SJSA1 (cell line): ENCODE data around the gene SYNPO2. TPM values are rescaled to one million over a fixed set of nuclear protein-coding genes. Genes with fewer than 3 reads are reported as not detected.

ENCODE experiments used
- DNase-seq, 2 experiments: peaks; one replicate each; pipeline ENCODE4 v3.0.0-alpha.2; 2015 to 2020; ENCODE audit warnings: low spot score in 2 of 2, low read depth in 1 of 2
- H3K27ac ChIP-seq: fragments of 250-450 bp; sonication (Bioruptor Pico); 2 replicates; pipeline ENCODE4 v1.5.1; 2020; ENCODE audit warnings: mild to moderate bottlenecking, moderate library complexity
- H3K27me3 ChIP-seq: fragments of 250-450 bp; sonication (Bioruptor Pico); replicated peaks from 2 replicates; pipeline ENCODE4 v1.5.1; 2020; ENCODE audit warnings: mild to moderate bottlenecking, moderate library complexity
- H3K36me3 ChIP-seq: fragments of 250-450 bp; sonication (Bioruptor Pico); 2 replicates; pipeline ENCODE4 v1.5.1; 2020; ENCODE audit warnings: mild to moderate bottlenecking
- H3K4me1 ChIP-seq: fragments of 250-450 bp; sonication (Bioruptor Pico); replicated peaks from 2 replicates; pipeline ENCODE4 v1.6.1; 2021; ENCODE audit warnings: mild to moderate bottlenecking
- H3K4me3 ChIP-seq: fragments of 250-450 bp; sonication (Bioruptor Pico); 2 replicates; pipeline ENCODE4 v1.5.1; 2020; ENCODE audit warnings: mild to moderate bottlenecking
- H3K9me3 ChIP-seq: fragments of 250-450 bp; sonication (Bioruptor Pico); replicated peaks from 2 replicates; pipeline ENCODE4 v1.5.1; 2020; ENCODE audit warnings: mild to moderate bottlenecking
- total RNA-seq: library from RNA; depleted of rRNA; stranded (reverse); fragments of >200 nt; shearing (Covaris generic); gene quantifications from 2 replicates; pipeline ENCODE4 v1.2.3, GENCODE V29; 2014

SYNPO2 gene
- total RNA-seq, 1 experiment from 2014 or later, result 4.7 TPM

- no peaks in the 10 kb centered on the region for H3K27me3 ChIP-seq
- no peak overlapping the region for H3K4me3 ChIP-seq
- peaks cover 6% of the 10 kb centered on the region for H3K4me1 ChIP-seq
- DNase-seq, result no peak
- H3K9me3 ChIP-seq, result no peaks in the 10 kb centered on the region
- H3K36me3 ChIP-seq, result no peaks in the 10 kb centered on the region
- no peak overlapping the region for H3K27ac ChIP-seq
Observed at GRCh38 chr4:118904418-118904817, 15.8 kb downstream of the SYNPO2 start.

DNA sequence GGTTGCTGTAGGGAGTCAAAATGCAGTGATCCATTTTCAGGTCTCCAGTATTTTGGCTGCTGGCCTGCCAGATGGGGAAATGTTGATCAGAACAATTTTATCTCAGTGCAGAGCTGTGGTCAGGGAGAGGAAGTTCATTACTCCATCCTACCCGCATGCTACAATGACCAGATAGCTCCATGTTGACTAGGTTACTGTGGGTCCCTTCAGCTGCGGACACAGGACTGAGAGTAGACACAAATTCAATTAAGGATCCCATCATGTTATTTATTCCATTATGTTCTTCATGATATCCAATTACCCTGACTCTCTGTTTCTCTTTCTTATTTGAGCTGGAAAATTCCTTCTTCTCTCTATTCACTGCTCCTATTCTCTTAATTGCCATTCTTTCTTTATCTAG, 16.3 kb downstream of the SYNPO2 start:
- H3K9me3 ChIP-seq, result no peaks in the 10 kb centered on the region
- no peaks in the 10 kb centered on the region for H3K27me3 ChIP-seq
- peaks cover 6% of the 10 kb centered on the region for H3K4me1 ChIP-seq
- no peak for DNase-seq
- H3K4me3 ChIP-seq, result no peak overlapping the region
- no peaks in the 10 kb centered on the region for H3K36me3 ChIP-seq
- no peak overlapping the region for H3K27ac ChIP-seq

DNA sequence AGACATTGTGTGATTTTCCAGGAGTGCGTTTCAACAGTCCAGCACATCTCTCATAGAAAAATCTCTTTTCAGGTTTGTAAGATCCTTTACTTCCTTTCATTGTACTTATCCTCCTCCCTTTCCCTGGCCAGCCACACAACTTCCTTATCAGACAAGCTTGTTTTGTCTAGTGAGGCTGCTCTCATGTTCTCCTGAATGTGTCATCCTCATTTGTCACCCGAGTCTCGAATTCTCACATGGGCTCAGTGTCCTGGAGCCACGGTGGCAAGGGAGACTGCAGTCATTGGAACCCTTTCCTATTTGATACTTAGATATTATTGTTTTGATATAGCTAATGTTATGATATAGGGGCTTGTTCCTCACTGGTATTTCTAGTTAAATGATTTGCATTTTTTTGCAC, 16.9 kb downstream of the SYNPO2 start:
- Histone ChIP-seq H3K4me1 (peaks cover 6% of the 10 kb centered on the region), H3K4me3 (no peak overlapping the region), H3K27me3 (no peaks in the 10 kb centered on the region), H3K27ac (no peak overlapping the region), H3K36me3 (no peaks in the 10 kb centered on the region), H3K9me3 (no peaks in the 10 kb centered on the region)
- no peak for DNase-seq

- no peak overlapping the region for H3K4me3 ChIP-seq
- H3K36me3 ChIP-seq, result no peaks in the 10 kb centered on the region
- H3K27ac ChIP-seq, result no peak overlapping the region
- DNase-seq, result no peak
- peaks cover 19% of the 10 kb centered on the region for H3K4me1 ChIP-seq
- no peaks in the 10 kb centered on the region for H3K9me3 ChIP-seq
- no peaks in the 10 kb centered on the region for H3K27me3 ChIP-seq
Observed at GRCh38 chr4:118909173-118909956, 20.7 kb downstream of the SYNPO2 start.

GRCh38 chr4:118910221-118910620, 21.6 kb downstream of the SYNPO2 start:
- no peaks in the 10 kb centered on the region for H3K36me3 ChIP-seq
- no peak for DNase-seq
- no peaks in the 10 kb centered on the region for H3K27me3 ChIP-seq
- H3K4me3 ChIP-seq, result no peak overlapping the region
- no peak overlapping the region for H3K27ac ChIP-seq
- no peaks in the 10 kb centered on the region for H3K9me3 ChIP-seq
- peaks cover 14% of the 10 kb centered on the region for H3K4me1 ChIP-seq

GRCh38 chr4:118911238-118911703, 22.6 kb downstream of the SYNPO2 start:
- H3K27ac ChIP-seq, result no peak overlapping the region
- H3K36me3 ChIP-seq, result no peaks in the 10 kb centered on the region

GRCh38 chr4:118915468-118915867, 26.8 kb downstream of the SYNPO2 start:
- no peak overlapping the region for H3K27ac ChIP-seq
- no peaks in the 10 kb centered on the region for H3K9me3 ChIP-seq
- no peaks in the 10 kb centered on the region for H3K27me3 ChIP-seq
- DNase-seq, result no peak
- no peaks in the 10 kb centered on the region for H3K36me3 ChIP-seq
- no peak overlapping the region for H3K4me3 ChIP-seq
- peaks cover 42% of the 10 kb centered on the region for H3K4me1 ChIP-seq

More at GRCh38 chr4:118911238-118911703, 22.6 kb downstream of the SYNPO2 start:
- peak in 1 of 2 experiments; percentile 37 for DNase-seq
- Histone ChIP-seq H3K27me3 (no peaks in the 10 kb centered on the region), H3K4me3 (no peak overlapping the region), H3K9me3 (no peaks in the 10 kb centered on the region), H3K4me1 (peaks cover 13% of the 10 kb centered on the region)

DNA sequence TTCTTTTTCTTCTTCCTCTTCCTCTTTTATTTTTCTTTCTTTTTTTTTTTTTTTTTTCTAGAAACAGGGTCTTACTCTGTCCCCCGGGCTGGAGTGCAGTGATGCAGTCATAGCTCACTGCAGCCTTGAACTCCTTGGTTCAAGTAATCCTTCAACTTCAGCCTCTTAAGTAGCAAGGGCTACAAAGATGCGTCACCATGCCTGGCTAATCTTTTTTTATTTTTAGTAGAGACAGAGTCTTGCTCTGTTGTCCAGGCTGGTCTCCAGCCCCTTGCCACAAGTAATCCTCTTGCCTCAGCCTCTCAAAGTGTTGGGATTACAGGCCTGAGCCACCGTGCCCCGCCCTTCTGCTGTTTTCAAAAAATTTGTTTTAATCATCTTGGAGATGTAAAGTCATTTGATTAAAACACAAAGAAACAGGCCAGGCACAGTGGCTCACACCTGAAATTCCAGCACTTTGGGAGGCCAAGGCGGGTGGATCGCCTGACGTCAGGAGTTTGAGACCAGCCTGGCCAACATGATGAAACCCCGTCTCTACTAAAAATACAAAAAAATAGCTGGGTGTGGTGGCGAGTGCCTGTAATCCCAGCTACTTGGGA, 28.1 kb downstream of the SYNPO2 start:
- Histone ChIP-seq H3K36me3 (no peaks in the 10 kb centered on the region), H3K4me1 (peaks cover 33% of the 10 kb centered on the region), H3K27ac (no peak overlapping the region; the same call in 1 of the 2 replicates), H3K27me3 (no peaks in the 10 kb centered on the region), H3K9me3 (no peaks in the 10 kb centered on the region), H3K4me3 (no peak overlapping the region)
- DNase-seq, result no peak

DNA sequence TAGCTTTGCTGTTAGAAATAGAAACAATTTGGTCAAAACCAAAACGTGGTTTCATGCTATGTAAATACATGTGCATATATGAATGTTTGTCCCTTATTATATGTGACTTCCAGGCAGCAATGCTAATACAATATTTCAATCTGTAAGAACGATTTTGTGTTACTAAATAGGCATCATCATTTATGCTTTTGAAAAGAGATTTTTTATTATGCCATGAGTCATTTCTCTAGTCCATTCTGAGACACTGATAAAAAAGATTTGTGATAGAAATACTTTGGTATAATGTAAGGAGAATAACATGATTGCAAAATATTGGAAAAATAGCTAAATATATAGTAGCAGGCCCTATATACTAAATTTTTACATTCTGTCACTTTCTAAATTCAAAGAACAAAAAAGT, 28.9 kb downstream of the SYNPO2 start:
- no peak overlapping the region for H3K4me3 ChIP-seq
- no peaks in the 10 kb centered on the region for H3K27me3 ChIP-seq
- H3K27ac ChIP-seq, result peak overlapping the region; percentile 50
- H3K36me3 ChIP-seq, result no peaks in the 10 kb centered on the region
- H3K9me3 ChIP-seq, result no peaks in the 10 kb centered on the region
- DNase-seq, result no peak
- H3K4me1 ChIP-seq, result peaks cover 30% of the 10 kb centered on the region

GRCh38 chr4:118918388-118918787, 29.7 kb downstream of the SYNPO2 start:
- H3K9me3 ChIP-seq, result no peaks in the 10 kb centered on the region
- H3K4me1 ChIP-seq, result peaks cover 30% of the 10 kb centered on the region
- no peaks in the 10 kb centered on the region for H3K27me3 ChIP-seq
- H3K4me3 ChIP-seq, result no peak overlapping the region
- no peaks in the 10 kb centered on the region for H3K36me3 ChIP-seq
- DNase-seq, result peak in 1 of 2 experiments; percentile 65
- peak overlapping the region; percentile 50 for H3K27ac ChIP-seq

- H3K36me3 ChIP-seq, result no peaks in the 10 kb centered on the region
- no peak for DNase-seq
- H3K9me3 ChIP-seq, result no peaks in the 10 kb centered on the region
- H3K4me1 ChIP-seq, result peaks cover 30% of the 10 kb centered on the region
- H3K27ac ChIP-seq, result no peak overlapping the region
- H3K27me3 ChIP-seq, result no peaks in the 10 kb centered on the region
- H3K4me3 ChIP-seq, result no peak overlapping the region
Observed at GRCh38 chr4:118920247-118920646, 31.6 kb downstream of the SYNPO2 start.

GRCh38 chr4:118921786-118922185, 33.1 kb downstream of the SYNPO2 start:
- Histone ChIP-seq H3K9me3 (no peaks in the 10 kb centered on the region), H3K27me3 (no peaks in the 10 kb centered on the region), H3K36me3 (no peaks in the 10 kb centered on the region), H3K4me1 (peaks cover 29% of the 10 kb centered on the region), H3K27ac (no peak overlapping the region), H3K4me3 (no peak overlapping the region)
- DNase-seq, result no peak

DNA sequence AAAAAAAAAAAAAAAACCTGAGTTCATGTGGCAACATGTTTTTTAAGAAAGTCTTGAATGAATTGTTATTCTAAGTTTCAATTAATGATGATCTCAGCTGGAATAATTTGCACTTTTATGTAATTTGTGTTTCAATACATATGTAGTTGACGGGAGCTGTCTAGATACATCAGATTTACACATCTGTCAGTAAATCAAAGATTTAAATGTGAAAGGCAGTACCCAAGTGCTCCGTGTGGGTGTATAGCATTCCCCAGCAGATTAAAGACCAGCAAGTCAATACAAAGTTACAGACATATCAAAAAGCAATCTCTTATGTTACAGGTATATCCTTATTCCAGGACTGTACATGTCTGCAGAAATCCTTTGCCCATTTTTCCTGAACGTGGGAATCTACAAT, 35.2 kb downstream of the SYNPO2 start:
- Histone ChIP-seq H3K27ac (no peak overlapping the region), H3K4me3 (no peak overlapping the region), H3K36me3 (no peaks in the 10 kb centered on the region), H3K27me3 (no peaks in the 10 kb centered on the region), H3K4me1 (peaks cover 10% of the 10 kb centered on the region), H3K9me3 (no peaks in the 10 kb centered on the region)
- DNase-seq, result no peak

DNA sequence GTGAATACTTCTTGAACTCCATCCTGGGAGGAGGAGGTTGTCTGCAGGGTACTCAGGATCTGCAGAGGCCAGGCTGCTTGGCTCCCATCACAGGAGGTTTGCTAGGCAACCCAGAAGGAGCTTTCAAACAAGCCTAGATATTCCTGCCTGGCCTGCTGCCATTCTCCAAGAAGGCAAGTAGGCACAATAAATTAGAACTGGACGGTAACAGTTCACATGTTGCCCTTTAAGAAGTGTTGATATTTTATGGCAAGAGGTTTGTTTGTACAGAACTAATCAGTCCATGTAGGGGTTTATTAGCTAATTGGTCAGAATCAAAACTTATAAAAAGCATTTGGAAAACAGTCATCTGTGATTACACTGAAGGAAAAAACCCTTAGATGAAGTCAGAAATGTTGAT, 39.3 kb downstream of the SYNPO2 start:
- H3K27me3 ChIP-seq, result no peaks in the 10 kb centered on the region
- H3K4me3 ChIP-seq, result no peak overlapping the region
- H3K27ac ChIP-seq, result no peak overlapping the region
- H3K4me1 ChIP-seq, result no peaks in the 10 kb centered on the region
- no peaks in the 10 kb centered on the region for H3K36me3 ChIP-seq
- no peak for DNase-seq
- no peaks in the 10 kb centered on the region for H3K9me3 ChIP-seq
